DMS53 treated with DMSO at 0.1 percent for 48 hours (cell line): ENCODE data around the gene RNF220.
A peak's percentile ranks its signal among the peaks of the same experiment; 100 is the strongest.

ENCODE experiments used
- DNase-seq: peaks from one replicate; lab custom pipeline; 2025; ENCODE audit not compliant: unreplicated experiment; lab: John Stamatoyannopoulos, UW

Gene RNF220

DNA sequence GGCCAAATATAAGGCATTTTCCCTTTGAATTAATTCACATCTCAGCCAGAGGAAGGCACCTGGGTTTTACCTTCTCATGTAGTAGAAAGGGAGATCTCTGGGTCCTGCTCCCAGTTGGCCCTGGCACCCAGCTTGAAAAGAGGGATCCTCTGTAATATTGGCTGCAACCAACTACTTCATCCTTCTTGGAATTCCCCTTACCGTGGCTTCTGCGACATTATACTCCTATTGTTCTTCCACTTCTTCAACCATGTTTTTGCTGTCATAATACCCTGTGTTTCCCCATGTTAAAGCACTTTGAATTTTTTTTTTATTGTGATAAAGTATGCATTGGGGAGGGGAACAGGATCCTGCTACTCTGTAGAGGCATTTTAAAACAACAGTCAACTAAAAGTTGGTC is 26.8 kb downstream of the RNF220 start:
- no peak for DNase-seq

DNA sequence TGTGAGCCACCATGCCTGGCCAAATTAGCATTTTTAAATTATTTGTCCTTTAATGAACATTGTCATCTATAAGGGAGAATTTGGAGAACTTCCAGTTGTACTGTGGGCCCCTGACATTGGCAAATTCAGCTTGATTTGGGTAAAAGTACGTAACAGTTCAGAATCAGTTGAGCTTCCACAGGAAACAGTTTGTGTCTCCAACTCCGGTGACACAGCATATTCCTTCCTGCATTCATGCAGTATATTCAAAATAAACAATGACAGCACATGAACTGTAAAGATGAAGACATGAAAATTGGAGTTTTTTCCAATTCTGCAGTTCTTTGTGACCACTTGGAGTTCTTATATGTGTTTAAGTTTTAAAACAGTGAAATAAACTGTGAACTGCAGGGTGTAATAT is 28.2 kb downstream of the RNF220 start:
- DNase-seq = no peak

- peak; percentile 32 for DNase-seq
Measured at GRCh38 chr1:44436401-44437106, 31.5 kb downstream of the RNF220 start.

- DNase-seq = no peak
Measured at GRCh38 chr1:44437107-44437716, 32.2 kb downstream of the RNF220 start.

- no peak for DNase-seq
Measured at GRCh38 chr1:44442791-44443190, 37.7 kb downstream of the RNF220 start.

DNA sequence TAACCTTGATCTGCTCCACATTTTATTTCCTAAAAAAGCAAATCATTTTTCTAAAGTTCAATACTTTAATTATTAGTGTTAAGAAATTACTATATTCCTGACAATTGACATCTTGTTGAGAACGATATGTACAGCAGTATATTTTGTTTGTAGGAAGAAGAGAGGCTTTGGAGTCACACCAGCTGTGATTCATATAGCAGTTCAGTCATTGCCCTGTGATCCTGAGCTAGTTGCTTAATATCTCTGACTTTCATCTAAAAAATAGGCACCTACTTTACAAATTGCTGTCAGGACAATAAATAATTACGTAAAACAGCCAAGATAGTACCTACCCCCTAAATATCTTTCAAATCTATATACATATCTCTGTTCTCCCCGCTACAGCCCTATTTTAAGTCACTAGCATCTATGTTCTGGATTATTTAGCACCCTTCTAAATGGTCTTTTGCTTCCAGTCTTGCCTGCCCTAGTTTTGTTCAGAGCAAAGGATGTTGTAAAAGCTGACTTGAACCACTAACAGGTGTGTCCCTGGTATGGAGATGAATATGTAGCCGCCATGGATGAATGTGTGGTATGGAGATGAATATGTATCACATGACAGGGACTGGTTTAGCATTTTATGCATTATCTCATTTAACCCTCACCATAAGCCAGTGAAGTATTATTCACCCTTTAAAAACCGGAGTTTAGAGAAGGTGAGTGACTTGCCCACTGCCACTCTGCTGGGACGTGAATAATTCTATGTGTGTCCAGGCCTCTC is 42.2 kb downstream of the RNF220 start:
- DNase-seq = no peak

GRCh38 chr1:44453798-44454349 is 48.8 kb downstream of the RNF220 start:
- DNase-seq = no peak

GRCh38 chr1:44454704-44455103 is 49.6 kb downstream of the RNF220 start:
- no peak for DNase-seq

DNA sequence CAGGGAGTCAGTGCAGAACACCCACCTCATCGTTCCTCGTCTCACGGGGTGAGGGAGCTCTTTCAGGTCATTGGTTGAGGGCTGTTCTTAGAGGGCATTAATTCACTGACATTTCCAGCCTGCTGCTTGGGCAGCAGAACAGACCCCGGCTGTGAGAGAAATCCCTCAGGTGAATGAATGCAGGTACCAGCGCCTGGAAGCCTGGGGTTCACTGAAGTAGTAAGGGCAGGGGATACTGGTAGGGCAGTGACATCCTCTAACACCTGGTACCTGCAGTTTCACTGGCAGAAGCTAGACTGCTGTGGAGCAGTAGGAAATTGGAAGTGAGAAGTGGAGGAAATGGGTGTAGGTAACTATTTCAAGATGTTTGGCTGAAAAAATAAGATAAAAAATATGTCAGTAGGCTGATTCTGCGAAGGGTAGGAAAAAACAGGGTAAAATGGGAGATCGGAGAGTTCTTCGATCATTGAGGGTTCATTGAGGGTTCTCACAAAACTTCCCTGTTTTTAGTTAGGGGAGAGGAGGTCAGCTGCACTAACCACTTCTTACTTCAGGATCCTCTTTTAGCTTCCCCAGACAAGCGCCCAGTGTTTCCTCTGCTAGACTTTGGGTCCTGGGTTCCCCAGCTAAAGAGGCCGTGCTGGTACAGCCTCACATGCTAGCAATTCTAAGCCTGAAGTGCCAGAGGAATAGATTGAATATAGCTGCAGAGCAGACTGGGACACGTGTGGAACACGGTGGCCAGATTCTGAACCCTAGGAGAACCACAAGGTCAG is 55.2 kb downstream of the RNF220 start:
- no peak for DNase-seq

GRCh38 chr1:44464361-44464760 is 59.3 kb downstream of the RNF220 start:
- no peak for DNase-seq

DNA sequence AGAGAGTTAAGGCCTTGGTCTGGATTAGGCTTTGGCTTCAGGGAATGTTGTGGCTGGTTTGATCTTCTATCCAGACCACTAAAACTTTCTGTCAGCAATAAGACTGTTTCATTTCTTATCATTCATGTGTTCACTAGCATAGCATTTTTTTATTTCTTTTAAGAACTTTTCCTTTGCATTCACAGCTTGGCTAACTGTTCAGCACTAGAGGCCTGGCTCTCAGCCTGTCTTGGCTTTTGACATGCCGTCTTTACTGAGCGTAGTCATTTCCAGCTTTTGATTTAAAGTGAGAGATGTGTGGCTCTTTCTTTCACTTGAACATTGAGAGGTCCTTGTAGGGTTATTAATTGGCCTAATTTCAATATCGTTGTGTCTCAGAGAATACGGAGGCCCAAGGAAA is 62.5 kb downstream of the RNF220 start:
- DNase-seq = no peak

GRCh38 chr1:44471911-44472453 is 66.9 kb downstream of the RNF220 start:
- DNase-seq = no peak

DNA sequence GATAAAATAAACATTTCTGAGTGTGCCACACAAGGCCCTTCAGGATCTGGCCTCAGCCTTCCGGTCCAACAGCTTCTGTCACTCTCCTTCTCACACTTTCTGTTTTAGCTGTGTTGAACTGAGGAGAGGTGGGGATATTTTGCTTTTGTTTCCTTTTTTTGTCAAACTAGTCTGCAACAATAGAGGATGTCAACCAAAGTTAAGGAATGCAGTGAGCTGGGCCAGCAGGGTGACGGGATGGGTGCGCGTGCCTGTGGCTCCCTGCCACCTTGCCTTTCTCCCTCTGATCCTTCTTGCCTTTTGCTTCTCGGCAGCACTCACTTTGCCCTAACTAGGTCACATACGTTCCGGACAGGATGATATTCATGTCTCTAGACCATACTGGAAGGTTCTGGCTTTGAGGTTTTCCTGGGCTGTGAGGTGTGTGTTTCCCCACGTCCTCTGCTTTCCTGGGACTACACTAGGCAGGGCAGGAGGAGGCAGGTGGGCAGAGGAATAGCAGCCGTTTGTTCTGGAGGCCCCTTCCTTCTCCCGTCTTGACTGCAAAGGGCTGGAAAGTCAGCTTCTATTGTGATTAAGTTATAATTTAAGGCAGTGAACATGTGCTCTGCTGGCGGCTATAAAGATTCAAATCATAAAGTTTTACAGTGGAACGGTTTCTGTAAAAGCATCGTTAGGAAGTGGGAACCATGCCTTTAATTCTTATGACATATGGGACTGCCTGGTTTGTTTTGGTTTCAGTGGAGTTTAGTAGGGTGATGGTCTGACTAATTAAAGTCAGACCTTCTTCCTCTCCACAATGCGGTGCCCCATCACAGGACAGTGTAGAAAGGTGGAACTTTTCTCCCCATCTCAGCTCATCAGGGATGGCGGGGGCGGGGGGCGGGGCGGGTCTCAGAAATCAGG is 67.8 kb downstream of the RNF220 start:
- no peak for DNase-seq

DNA sequence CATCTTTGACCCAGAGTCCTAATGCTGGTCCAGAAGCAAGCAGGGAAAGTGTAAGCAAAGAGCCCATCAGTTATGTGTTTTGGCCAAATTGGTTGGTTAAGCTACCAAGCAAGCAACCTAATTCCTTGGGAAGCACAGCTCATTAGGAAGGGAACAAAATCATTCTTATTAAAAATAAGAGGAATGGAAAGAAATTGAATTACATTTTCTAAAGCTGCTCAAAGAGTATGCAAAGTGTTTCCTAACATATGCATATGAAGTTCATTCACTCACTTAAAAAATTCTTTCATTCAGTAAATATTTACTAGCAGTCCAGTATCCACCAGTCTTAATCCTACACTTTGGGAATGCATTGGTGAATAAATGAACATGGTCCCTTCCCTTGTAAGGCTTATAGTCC is 71.8 kb downstream of the RNF220 start:
- no peak for DNase-seq

DNA sequence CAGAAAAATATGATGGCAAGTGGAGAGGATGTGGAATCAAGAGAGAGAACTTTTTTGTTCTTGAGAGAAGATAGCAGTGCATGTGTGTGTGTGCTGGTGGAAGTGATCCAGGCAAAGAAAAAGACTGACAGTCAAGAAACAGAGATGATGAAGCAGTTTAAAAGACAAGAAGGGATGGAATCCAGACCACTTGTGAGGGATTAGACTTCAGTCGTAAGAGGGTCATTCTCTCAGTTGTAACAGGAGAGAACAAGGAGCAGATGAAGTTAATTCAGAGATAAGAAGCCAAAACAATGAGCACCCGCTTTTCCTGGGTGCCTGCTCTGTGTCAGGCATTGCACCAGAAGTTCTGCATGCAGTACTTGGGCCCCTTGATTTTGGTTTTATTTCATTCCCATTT is 76.6 kb downstream of the RNF220 start:
- no peak for DNase-seq

DNA sequence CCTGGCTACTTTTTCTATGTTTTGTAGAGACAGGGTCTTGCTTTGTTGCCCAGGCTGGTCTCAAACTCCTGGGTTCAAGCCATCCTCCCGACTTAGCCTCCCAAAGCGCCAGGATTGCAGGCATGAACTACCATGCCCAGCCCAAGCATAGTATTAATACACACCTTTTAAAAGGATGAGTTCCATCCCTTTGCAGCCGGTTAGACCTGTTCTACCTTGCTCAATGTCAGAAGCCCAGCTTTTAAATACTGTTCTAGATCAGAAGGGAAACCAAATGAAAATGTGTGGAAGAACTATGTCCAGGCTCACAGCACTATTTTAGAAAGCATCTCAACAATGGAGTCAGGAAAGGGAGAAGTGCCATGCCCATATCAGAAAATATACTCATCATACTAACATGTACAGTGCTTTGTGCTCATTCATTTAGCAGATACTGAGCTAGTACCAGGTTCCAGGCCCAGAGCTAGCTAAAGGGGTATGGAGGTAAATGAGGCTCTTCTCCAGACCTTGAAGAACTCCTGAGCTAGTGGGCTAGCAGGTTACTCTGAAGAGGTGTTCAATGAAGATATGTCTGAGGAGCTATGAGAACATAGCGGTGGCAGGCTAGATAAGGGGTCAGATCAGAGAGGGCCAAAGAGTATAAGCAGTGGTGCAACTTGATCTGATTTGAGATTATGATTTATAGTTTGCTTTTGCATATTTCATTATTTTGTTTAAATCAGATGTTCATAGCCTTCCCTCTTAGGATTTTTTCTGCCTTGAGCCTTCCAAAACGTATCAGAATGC is 78.2 kb downstream of the RNF220 start:
- DNase-seq = no peak

DNA sequence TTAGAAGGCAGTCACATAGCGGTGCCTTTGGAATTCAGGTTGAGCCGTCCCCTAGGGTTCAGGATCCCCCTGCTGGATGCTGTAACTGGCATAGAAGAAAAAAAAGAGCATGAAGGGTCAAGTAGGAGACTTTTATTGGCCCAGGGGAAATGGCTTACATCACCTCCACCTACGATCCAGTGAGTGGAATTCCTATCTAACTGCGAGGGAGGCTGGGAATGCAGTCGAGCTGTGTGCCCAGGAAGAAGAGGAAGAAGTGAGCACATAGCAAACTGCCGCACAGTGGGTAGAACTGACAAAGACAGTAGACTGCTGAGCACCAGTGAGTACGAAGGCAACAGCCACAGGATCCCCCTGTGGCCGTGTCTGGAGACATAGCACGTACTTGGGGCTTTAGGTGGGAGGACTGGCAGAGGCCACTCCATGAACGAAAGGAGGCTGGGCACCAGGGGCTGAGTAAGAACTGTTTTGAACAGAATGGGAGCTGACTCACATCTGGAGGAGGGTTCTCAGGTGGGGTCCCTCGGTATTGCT is 79.2 kb downstream of the RNF220 start:
- DNase-seq = no peak

- no peak for DNase-seq
Measured at GRCh38 chr1:44485229-44485933, 80.3 kb downstream of the RNF220 start.
